SK-N-MC (cell line): ENCODE results near the gene AFF4.

Source experiments
- DNase-seq: peaks from one replicate; pipeline ENCODE4 v3.0.0-alpha.2; 2011; ENCODE audit warnings: low read depth, low spot score
- H3K27ac ChIP-seq: fragments of 200-600 bp; sonication (generic); 2 replicates; pipeline ENCODE4 v1.5.1; 2016; ENCODE audit warnings: mixed run types
- H3K36me3 ChIP-seq: fragments of 200-600 bp; sonication (generic); 2 replicates; pipeline ENCODE4 v1.6.1; 2017; ENCODE audit warnings: antibody characterized with exemption, low read length, mixed read lengths; ENCODE audit not compliant: insufficient read depth
- H3K4me3 ChIP-seq: fragments of 200-600 bp; sonication (generic); 2 replicates; pipeline ENCODE4 v1.5.1; 2016
- H3K9ac ChIP-seq: fragments of 200-600 bp; sonication (generic); 2 replicates; pipeline ENCODE4 v1.8.0; 2017; ENCODE audit warnings: mixed run types, mixed read lengths; ENCODE audit not compliant: insufficient read length
- H3K9me3 ChIP-seq: fragments of 200-600 bp; sonication (generic); 2 replicates; pipeline ENCODE4 v1.6.1; 2017; ENCODE audit warnings: low read depth, mild to moderate bottlenecking, antibody characterized with exemption, low read length, moderate library complexity, mixed read lengths
- EZH2 ChIP-seq: fragments of 200-600 bp; sonication (generic); IDR thresholded peaks from one replicate; pipeline ENCODE4 v1.6.1; 2017; ENCODE audit warnings: antibody characterized with exemption
- FOXP2 ChIP-seq: optimal IDR thresholded peaks from 2 replicates; pipeline ENCODE3; 2011; ENCODE audit warnings: mild to moderate bottlenecking, moderate library complexity; ENCODE audit not compliant: insufficient read depth; ENCODE audit errors: extremely low read length, control extremely low read depth
- POLR2AphosphoS5 ChIP-seq: IDR thresholded peaks from 2 replicates; pipeline ENCODE4 v1.6.1; 2012; ENCODE audit warnings: mild to moderate bottlenecking, low read depth, low read length, borderline replicate concordance

AFF4 gene

GRCh38 chr5:132943362-132944022, 19.9 kb downstream of the AFF4 start:
- Histone ChIP-seq H3K9me3 (no peaks in the 10 kb centered on the region), H3K27ac (no peak overlapping the region), H3K9ac (no peak overlapping the region), H3K4me3 (no peak overlapping the region), H3K36me3 (peaks cover 9% of the 10 kb centered on the region; the same call in 1 of the 2 replicates)
- TF ChIP-seq FOXP2 (no peak), POLR2AphosphoS5 (no peak), EZH2 (no peak)
- no peak for DNase-seq

GRCh38 chr5:132941331-132941730, 22.1 kb downstream of the AFF4 start:
- no peak for DNase-seq
- H3K27ac ChIP-seq: peak overlapping the region; percentile 10; the same call in 1 of the 2 replicates
- H3K36me3 ChIP-seq: peaks cover 16% of the 10 kb centered on the region; the same call in 1 of the 2 replicates
- no peak overlapping the region for H3K4me3 ChIP-seq
- no peak overlapping the region for H3K9ac ChIP-seq
- no peaks in the 10 kb centered on the region for H3K9me3 ChIP-seq
- no peak for TF ChIP-seq POLR2AphosphoS5
- TF ChIP-seq EZH2: no peak
- TF ChIP-seq FOXP2: no peak

GRCh38 chr5:132928062-132928407, 35.4 kb downstream of the AFF4 start:
- peaks cover 78% of the 10 kb centered on the region for H3K36me3 ChIP-seq
- H3K9ac ChIP-seq: no peak overlapping the region
- H3K4me3 ChIP-seq: no peak overlapping the region
- H3K9me3 ChIP-seq: no peaks in the 10 kb centered on the region
- TF ChIP-seq POLR2AphosphoS5: no peak
- no peak for TF ChIP-seq FOXP2
- no peak for TF ChIP-seq EZH2
- no peak overlapping the region for H3K27ac ChIP-seq
- no peak for DNase-seq

GRCh38 chr5:132927355-132928061, 35.9 kb downstream of the AFF4 start:
- TF ChIP-seq FOXP2 (no peak), EZH2 (no peak), POLR2AphosphoS5 (no peak)
- Histone ChIP-seq H3K27ac (no peak overlapping the region), H3K9me3 (no peaks in the 10 kb centered on the region), H3K36me3 (peaks cover 78% of the 10 kb centered on the region), H3K4me3 (no peak overlapping the region), H3K9ac (no peak overlapping the region)
- no peak for DNase-seq

- no peak for DNase-seq
- TF ChIP-seq FOXP2: no peak
- no peak for TF ChIP-seq POLR2AphosphoS5
- no peak for TF ChIP-seq EZH2
- Histone ChIP-seq H3K9ac (no peak overlapping the region), H3K36me3 (peaks cover 80% of the 10 kb centered on the region), H3K9me3 (no peaks in the 10 kb centered on the region), H3K27ac (no peak overlapping the region), H3K4me3 (no peak overlapping the region)
Measured at GRCh38 chr5:132926437-132926836, 37.0 kb downstream of the AFF4 start.

GRCh38 chr5:132916086-132916485, 47.3 kb downstream of the AFF4 start:
- DNase-seq: no peak
- Histone ChIP-seq H3K4me3 (no peak overlapping the region), H3K27ac (no peak overlapping the region), H3K9ac (no peak overlapping the region), H3K9me3 (no peaks in the 10 kb centered on the region), H3K36me3 (peaks cover 36% of the 10 kb centered on the region)
- no peak for TF ChIP-seq FOXP2
- no peak for TF ChIP-seq POLR2AphosphoS5

- Histone ChIP-seq H3K9ac (no peak overlapping the region), H3K36me3 (peaks cover 38% of the 10 kb centered on the region), H3K4me3 (no peak overlapping the region), H3K27ac (no peak overlapping the region), H3K9me3 (no peaks in the 10 kb centered on the region)
- DNase-seq: no peak
- TF ChIP-seq POLR2AphosphoS5 (no peak), EZH2 (no peak), FOXP2 (no peak)
Measured at GRCh38 chr5:132915681-132916080, 47.8 kb downstream of the AFF4 start.

- Histone ChIP-seq H3K9me3 (no peaks in the 10 kb centered on the region), H3K36me3 (peaks cover 42% of the 10 kb centered on the region)
- no peak for TF ChIP-seq EZH2
- no peak for TF ChIP-seq FOXP2
- no peak for TF ChIP-seq POLR2AphosphoS5
Measured at GRCh38 chr5:132909702-132910101, 53.7 kb downstream of the AFF4 start.

GRCh38 chr5:132907161-132907560, 56.3 kb downstream of the AFF4 start:
- TF ChIP-seq POLR2AphosphoS5 (no peak), EZH2 (no peak), FOXP2 (no peak)
- Histone ChIP-seq H3K36me3 (peaks cover 32% of the 10 kb centered on the region), H3K4me3 (no peak overlapping the region), H3K9ac (no peak overlapping the region), H3K27ac (no peak overlapping the region), H3K9me3 (no peaks in the 10 kb centered on the region)
- no peak for DNase-seq

More at GRCh38 chr5:132909702-132910101, 53.7 kb downstream of the AFF4 start:
- no peak for DNase-seq
- Histone ChIP-seq H3K27ac (no peak overlapping the region), H3K4me3 (no peak overlapping the region), H3K9ac (no peak overlapping the region)

GRCh38 chr5:132905938-132906337, 57.5 kb downstream of the AFF4 start:
- no peak for TF ChIP-seq FOXP2
- no peak for TF ChIP-seq POLR2AphosphoS5
- no peak for TF ChIP-seq EZH2
- DNase-seq: no peak
- no peak overlapping the region for H3K4me3 ChIP-seq
- H3K27ac ChIP-seq: no peak overlapping the region
- H3K36me3 ChIP-seq: peaks cover 33% of the 10 kb centered on the region
- H3K9ac ChIP-seq: no peak overlapping the region
- no peaks in the 10 kb centered on the region for H3K9me3 ChIP-seq
